NCI-H2227 (cell line): Measurements from ENCODE around the gene PLXNA3.
A peak's percentile ranks its signal among the peaks of the same experiment; 100 is the strongest.

Source experiments
- DNase-seq: peaks from one replicate; lab custom pipeline; 2025; ENCODE audit not compliant: unreplicated experiment; lab: John Stamatoyannopoulos, UW

PLXNA3 gene

DNA sequence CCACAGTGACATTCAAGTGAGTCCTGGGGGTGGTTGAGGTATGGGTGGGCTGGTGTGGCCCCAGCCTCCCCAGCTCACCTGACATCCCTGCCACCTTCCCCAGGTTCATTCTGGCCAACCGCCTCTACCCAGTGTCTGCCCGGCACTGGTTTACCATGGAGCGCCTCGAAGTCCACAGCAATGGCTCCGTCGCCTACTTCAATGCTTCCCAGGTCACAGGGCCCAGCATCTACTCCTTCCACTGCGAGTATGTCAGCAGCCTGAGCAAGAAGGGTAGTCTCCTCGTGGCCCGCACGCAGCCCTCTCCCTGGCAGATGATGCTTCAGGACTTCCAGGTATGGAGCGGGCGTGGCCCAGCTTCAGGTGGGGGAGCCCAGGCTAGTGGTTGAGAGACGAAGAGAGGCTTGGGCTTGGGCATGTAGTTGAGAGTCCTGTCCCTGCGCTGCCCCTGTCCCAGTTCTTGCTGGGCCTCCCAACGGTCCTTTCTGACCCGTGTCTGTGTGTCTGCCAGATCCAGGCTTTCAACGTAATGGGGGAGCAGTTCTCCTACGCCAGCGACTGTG, 22.8 kb upstream of the PLXNA3 start:
- no peak for DNase-seq

DNA sequence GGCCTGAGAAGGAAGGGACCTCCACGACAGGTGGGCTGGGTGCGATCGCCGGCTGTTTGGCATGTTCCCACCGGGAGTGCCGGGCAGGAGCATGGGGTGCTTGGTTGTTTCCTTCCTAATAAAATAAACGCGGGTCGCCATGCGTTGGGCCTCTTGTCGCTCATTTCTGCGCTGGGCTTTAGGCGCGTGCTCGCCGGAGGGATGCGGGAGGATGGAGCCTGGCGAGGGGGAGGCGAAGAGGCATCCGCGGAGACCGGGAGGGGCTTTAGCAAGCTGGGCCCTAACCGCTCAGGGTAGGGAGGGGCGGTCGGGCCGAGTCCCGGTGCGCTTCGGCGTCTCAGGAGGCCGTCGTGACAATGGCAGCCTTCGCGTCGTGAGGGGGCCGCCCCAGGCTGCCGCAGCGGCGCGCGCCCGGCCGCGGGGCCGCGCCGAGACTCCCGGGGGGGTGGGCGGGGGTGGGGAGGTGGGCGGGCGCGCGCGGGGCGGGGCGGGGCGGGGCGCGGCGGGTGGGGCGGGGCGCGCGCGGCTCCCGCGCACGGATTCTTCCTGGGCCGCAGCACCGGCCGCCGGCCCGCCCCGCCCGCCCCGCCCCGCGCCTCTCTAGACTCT, 21.6 kb upstream of the PLXNA3 start:
- DNase-seq: peak; percentile 73

DNA sequence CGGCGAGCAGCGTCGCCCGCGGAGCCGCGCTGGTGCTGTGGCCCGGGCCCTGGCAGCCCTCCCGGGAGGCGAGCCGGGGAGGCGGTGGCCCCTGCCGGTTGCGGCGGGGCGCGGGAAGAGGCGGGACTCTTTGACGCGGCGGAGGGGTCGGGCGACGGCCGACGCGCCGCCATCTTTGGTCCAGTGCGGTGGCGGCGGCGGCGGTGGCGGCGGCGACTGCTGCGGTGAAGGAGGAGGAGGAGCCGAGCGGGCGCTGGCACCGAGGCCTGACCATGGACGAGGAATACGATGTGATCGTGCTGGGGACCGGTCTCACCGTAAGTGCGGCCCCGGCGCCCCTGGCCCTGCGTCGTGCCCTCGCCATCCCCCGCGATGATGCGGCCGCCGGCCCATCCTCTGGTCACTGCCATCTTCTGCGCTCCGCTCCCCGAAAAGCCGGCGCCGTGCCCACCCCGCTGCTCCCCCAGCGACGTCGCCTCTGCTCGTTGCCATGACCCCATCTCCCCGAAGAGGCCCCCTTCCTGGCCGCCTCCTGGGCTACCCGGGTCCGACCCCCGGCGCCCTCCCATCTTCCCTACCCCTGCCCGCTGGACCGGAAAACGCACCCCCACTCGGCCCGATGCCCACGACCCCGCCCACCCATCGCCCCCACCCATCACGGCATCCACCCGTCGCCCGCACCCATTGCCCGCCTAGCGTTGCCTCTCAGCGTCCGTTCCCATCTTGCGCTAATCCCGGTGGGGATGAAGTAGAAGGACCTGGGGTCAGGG, 20.9 kb upstream of the PLXNA3 start, which contains the start of gene GDI1:
GDI1 (plus strand) TSS at position 172 of the 770 bp plus-strand sequence; CDS start at position 273, 101 bp downstream.
- peak; percentile 73 for DNase-seq

DNA sequence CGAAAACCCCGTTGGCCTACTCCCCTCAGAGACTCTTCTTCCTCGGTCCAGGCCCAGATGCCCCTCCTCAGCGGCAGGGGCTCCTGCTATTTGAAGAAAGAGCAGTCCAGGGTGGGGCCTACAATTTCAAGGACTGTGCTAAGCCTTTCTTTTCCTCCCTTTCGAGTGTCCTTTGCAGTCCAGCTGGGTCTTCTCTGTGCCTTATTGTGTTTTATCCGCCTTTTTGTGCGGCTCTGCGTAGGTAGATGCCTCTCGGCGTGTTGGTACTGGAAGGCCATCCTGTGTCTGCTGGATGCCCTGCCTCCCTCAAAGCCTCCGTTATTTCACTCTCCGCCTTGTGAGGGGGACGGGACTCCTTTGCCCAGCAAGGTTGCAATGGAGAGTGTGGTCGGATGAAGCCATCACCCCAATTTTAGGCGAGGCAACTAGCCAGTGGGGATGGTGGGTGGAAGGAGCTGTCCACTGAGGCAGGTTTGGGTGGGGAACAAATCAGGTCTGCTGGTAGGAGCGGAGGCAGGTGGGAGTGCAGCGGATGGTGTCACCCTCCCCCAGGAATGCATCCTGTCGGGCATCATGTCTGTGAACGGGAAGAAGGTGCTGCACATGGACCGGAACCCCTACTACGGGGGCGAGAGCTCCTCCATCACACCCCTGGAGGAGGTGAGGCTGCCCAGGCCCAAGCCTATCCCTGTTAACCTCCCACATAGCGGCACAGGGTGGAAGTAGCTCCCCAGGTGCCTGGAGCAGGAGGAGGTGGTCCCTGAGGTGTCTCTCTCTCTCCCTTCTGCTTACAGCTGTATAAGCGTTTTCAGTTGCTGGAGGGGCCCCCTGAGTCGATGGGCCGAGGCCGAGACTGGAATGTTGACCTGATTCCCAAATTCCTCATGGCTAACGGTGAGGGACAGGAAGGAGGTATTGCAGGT, 19.8 kb upstream of the PLXNA3 start:
- DNase-seq: no peak

DNA sequence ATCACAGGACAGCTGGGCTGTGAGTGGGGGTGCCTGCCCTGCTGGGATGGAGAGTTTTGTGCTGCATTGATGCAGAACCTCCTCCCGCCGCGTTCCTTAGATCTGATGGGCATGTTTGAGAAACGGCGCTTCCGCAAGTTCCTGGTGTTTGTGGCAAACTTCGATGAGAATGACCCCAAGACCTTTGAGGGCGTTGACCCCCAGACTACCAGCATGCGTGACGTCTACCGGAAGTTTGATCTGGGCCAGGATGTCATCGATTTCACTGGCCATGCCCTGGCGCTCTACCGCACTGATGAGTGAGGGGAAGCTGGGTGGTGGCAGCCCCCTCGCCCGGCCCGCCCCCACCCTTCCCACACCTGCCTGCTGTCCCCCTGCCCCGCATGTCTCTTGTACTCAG, 18.2 kb upstream of the PLXNA3 start:
- no peak for DNase-seq

DNA sequence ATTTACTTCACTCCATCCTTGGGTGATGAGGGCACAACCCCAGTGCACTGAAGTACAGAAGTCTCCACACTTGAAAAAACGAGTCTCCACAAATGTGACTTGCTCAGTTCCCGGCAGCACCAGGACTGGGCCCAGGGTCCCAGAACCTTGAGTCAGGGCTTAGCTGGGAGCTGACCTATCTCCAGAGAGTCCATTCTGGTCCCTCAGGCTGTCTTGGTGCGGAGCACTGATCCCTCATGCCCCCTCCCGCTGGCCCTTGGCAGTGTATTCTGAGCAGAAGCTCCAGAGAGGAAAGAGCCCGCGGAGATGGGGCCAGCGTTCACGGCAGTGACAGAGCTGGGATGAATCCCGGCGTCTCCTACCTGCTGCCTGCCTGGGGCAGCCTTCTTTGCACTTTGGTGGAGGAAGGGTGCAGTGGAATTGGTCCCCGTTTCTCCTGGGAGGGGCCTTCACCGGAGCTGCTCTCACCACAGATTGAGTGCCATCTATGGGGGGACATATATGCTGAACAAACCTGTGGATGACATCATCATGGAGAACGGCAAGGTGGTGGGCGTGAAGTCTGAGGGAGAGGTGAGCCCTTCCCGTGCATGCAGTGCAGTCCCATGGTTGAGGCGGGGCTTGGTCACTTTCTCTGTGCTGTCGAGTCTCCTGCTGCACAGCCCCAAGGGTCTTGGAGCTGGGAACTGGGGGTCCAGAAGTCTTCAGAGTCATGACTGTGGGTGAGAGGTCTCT, 17.3 kb upstream of the PLXNA3 start:
- no peak for DNase-seq

DNA sequence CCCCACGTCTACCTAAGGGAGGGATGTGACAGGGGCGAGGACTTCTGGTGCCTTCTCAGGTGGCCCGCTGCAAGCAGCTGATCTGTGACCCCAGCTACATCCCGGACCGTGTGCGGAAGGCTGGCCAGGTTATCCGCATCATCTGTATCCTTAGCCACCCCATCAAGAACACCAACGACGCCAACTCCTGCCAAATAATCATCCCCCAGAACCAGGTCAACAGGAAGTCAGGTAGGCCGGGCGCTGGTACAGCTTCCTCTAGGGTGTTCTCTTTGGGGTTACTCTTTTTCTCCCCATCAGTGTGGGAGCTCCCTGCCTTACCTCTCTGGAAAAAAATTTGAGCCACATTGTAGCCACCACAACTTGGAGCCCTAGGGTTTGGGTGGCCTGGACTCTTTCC, 16.5 kb upstream of the PLXNA3 start:
- DNase-seq: no peak

DNA sequence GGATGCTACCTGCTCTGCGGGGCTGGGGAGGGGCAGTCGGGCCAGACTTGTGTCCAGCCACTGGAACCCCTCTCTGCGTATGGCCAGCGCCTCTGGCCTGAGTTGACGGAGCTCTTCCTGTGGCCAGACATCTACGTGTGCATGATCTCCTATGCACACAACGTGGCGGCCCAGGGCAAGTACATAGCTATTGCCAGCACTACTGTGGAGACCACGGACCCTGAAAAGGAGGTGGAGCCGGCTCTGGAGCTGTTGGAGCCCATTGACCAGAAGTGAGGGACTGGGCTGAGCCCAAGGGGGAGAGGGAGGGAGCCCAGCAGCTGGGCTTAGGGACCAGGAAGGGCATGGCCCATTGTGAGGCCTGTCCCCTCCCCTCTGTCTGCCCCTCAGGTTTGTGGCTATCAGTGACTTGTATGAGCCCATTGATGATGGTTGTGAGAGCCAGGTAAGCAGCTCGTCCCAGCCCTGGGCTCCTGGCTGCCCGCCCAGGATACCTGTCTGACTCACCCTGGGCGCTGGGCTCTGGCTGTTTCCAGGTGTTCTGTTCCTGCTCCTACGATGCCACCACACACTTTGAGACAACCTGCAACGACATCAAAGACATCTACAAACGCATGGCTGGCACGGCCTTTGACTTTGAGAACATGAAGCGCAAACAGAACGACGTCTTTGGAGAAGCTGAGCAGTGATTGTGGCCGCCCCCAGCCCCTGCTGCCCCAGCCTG, 15.9 kb upstream of the PLXNA3 start:
- no peak for DNase-seq

DNA sequence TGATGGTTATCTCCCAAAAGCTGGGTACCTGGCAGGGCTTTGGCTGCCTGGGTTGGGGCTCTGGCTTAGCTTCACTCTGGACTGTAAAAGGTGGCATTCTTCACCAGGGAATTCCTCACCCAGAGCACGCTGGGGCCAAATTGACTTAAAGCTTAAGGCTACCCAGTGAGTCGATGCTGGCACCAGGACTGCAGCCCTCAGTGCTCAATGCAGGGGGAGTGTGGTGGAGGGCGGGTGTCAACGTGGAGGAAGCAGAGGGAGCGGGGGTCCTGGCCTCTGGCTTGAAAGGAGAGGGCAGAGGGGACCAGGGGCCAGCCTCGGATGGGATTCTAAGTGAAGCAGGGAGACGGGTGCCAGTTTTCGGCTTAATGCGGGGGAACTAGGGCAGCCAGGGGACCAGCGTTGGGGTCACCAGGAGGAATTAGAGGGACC, 14.6 kb upstream of the PLXNA3 start:
- peak; percentile 24 for DNase-seq

DNA sequence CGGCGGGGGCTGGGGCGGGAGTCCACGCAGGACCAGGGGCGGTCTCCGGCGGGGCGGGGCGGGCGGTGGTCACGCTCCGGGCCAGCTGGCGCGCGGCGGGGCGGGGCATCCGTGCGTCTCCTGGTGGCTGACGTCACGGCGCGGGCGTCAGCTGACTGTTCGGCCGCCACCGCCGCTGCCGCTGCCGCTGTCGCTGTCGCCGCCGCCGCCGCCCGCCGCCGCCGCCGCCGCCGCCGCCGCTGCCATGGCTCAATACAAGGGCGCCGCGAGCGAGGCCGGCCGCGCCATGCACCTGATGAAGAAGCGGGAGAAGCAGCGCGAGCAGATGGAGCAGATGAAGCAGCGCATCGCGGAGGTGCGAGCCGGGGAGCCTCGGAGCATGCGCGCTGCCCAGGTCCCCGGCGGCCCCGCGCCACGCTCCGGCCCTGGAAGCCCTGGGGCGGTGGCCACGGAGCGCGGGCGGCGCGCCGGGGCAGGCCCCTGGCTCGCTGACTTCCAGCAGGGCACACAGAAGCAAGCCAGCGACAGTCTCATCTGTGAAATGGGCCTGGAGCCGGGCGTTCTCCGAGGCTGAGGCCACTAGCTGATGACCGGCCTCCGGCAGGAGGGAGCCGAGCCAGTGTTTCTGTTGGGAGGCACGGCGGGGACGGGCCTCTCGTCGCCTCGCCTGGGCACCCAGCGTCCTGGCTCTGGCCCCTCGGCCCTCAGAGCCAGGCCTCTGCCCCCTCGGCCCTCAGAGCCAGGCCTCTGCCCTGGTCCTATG, 13.9 kb upstream of the PLXNA3 start, which contains the start of gene FAM50A:
FAM50A (plus strand) TSS at position 150 of the 763 bp plus-strand sequence; CDS start at position 245, 95 bp downstream.
- peak; percentile 82 for DNase-seq

DNA sequence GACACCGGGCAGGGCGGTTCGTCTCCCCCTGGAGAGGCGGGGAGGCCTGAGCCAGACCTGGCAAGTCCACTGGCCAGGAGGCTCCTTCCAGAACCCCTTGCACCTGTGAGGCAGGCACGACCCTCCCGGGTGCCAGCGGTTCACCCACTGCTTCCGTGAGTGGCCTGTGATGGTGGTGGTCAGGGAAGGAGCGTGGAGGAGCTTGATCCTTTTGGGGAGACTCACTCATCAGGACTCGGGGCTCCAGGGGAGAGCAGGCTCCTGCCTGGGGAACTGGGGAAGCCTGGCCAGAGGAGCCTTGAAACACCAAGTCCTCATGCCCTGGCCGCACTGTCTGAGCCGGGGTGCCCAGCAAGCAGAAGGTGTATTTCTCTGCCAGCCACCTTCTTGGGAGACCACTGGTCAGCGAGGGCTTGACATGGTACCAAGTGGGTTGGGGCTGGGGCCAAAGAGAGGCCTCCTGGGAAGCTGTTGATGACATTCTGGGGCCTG, 13.3 kb upstream of the PLXNA3 start:
- no peak for DNase-seq

DNA sequence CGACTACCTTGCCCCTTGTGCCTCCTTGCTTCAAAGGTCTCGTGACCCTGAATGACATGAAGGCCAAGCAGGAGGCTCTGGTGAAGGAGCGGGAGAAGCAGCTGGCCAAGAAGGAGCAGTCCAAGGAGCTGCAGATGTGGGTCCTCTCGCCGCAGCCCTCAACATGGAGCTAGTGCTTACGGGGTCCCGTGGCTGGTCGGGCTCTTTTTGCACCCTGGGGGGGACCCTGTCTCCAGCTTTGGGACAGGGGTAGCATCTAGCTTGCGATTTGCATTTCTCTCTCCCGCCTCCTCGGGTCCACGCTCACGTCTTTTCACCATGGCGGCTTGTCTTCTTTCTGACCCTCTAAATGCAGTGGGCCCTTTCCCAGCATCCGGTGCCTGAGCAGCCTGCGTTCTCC, 12.3 kb upstream of the PLXNA3 start:
- no peak for DNase-seq

DNA sequence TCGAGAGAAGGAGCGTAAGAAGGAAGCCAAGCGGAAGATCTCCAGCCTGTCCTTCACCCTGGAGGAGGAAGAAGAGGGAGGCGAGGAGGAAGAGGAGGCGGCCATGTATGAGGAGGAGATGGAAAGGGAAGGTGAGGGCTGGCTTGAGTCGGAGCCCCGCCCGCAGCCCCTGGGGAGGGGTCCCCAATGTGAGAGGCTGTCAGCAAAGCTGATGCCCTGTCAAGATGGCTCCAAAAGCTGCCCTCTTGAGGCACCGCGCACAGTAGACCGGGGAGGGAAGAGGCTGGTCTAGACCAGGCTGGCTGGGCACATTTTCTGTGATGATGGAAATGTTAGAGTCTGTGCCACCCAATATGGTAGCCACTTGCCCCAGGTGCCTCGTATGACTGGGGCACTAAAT, 11.7 kb upstream of the PLXNA3 start:
- DNase-seq: no peak

DNA sequence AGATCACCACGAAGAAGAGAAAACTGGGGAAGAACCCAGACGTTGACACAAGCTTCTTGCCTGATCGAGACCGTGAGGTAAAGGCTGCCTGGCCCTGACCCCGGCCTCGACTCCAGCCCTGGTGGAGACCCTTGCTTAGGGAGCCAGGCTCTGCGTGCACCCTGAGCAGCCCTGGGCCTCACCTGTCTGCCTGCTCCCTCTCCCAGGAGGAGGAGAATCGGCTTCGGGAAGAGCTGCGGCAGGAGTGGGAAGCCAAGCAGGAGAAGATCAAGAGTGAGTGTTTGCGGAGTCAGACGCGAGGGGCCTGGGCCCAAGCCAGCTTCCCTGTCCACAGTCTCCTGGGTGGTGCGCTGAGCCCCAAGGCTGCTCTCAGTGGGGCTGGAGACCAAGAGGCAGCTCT, 9.6 kb upstream of the PLXNA3 start:
- no peak for DNase-seq

DNA sequence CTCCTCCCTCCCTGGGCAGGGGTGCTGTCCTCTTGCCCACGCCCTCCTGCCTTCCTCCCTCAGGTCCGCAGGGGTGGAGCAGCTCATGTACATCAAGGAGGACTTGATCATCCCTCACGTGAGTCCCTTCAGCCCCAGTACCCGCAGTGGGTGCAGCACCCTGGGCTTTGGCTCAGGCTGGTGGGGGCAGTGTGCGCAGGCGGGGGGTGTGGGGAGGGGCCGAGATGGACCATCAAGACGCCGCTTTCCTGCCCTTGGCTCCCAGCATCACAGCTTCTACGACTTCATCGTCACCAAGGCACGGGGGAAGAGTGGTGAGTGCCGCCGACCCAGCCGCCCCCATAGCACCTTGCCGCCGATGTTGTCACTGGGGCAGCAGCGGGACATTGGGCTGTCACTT, 8.5 kb upstream of the PLXNA3 start:
- DNase-seq: no peak

DNA sequence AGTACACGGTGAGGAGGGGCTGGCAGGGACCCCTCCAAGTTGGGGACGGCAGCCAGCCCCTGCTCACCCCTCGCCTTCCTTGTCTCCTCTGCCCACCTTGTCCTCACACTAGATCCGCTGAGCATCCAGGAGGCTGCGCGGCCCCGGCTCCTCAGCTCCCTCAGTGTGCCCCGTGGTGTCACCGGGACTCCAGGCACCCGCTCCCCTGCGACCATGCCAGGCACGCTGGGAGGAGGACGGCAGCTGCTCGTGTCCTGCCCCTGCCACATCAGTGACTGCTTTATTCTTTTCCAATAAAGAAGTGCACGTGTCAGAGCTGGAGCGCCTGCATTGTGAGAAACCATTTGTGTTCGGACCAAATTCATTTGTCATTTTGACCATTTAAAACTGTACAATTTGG, 7.8 kb upstream of the PLXNA3 start:
- no peak for DNase-seq

DNA sequence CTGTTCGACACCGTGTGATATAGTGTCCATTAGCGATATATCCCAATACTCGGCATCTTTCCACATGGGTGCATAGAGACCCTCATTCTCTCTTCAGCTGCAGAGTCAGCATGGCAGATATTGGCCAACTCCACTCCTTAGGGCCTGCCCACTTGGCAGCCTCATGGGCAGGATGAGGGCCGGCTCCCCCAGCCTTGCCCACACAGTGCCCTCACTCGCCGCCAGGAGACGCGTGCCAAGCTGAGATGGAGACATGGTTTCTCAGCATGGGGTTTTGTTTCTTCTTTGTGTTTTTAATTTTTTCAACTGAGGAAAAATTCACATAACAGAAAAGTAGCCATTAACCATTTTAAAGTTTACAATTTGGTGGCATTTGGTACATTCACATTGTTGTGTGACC, 5.3 kb upstream of the PLXNA3 start:
- no peak for DNase-seq

DNA sequence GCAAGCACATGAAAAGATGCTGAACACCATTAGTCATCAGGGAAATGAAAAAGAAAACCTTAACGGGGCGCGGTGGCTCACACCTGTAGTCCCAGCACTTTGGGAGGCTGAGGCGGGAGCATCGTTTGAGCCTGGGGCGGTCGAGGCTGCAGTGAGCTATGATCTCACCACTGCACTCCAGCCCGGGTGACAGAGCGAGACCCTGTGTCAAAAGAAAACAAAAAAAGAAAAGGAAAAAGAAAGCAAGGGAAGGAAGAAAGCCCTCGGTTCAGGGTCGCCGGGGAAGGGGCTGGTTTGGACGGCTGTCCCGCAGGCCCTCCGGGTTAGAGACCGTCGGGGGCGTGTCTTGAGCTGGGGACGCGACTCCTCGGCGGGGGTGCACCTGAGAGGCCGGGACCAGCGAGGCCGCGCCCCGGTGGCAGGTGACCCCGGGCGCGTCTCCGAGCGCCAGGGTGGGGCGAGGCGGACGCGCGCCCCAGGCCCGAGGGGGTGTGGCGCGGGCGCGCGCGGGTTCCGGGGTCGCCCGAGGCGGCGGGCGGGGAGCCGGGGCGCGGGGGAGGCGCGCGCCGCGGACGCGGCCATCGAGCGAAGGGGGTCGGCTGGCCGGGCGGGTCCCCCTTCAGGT, 478 bp upstream of the PLXNA3 start:
- peak; percentile 74 for DNase-seq
